ENCODE results near the gene PNLIP.

PNLIP gene

DNA sequence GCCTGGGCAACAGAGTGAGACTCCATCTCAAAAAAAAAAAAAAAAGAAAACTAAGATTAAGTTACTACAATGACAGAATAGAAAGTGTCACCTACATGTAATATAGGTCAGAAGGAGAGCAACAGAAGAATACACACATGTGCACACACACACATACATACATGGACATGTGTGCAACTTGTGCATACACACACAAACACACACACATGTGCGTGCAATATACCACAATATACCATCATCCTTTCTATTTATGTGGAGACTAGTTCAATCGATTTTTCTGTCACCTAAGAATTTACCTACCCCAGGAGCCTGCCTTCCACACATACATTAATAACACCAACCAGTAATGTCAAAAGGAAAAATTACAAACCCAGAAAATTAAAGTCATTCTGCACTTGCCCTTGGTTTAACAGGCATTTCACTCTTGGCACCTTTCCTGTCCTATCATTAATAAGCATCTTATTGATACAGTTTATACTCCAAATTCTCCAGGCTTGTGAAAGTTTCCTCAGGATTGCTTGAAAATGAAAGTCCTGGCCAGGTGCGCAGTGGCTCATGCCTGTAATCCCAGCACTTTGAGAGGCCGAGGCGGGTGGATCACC lies 47.5 kb downstream of the PNLIP start:
- TF ChIP-seq TAF1 (IDR thresholded peaks at IDR 0.05; ENCODE audit: borderline replicate concordance, insufficient read depth, low read length) (no peak), POLR2AphosphoS5 (IDR thresholded peaks at IDR 0.05; ENCODE audit: low read depth, low read length) (no peak), FOXP2 (optimal IDR thresholded peaks at IDR 0.05; ENCODE audit: borderline replicate concordance, extremely low read depth, extremely low read length, insufficient read depth) (no peak)
- TF ChIP-seq, protein P1, sequence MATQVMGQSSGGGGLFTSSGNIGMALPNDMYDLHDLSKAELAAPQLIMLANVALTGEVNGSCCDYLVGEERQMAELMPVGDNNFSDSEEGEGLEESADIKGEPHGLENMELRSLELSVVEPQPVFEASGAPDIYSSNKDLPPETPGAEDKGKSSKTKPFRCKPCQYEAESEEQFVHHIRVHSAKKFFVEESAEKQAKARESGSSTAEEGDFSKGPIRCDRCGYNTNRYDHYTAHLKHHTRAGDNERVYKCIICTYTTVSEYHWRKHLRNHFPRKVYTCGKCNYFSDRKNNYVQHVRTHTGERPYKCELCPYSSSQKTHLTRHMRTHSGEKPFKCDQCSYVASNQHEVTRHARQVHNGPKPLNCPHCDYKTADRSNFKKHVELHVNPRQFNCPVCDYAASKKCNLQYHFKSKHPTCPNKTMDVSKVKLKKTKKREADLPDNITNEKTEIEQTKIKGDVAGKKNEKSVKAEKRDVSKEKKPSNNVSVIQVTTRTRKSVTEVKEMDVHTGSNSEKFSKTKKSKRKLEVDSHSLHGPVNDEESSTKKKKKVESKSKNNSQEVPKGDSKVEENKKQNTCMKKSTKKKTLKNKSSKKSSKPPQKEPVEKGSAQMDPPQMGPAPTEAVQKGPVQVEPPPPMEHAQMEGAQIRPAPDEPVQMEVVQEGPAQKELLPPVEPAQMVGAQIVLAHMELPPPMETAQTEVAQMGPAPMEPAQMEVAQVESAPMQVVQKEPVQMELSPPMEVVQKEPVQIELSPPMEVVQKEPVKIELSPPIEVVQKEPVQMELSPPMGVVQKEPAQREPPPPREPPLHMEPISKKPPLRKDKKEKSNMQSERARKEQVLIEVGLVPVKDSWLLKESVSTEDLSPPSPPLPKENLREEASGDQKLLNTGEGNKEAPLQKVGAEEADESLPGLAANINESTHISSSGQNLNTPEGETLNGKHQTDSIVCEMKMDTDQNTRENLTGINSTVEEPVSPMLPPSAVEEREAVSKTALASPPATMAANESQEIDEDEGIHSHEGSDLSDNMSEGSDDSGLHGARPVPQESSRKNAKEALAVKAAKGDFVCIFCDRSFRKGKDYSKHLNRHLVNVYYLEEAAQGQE (IDR thresholded peaks at IDR 0.05; ENCODE audit: insufficient read depth in 1 of 2, low read depth in 2 of 2, low read length in 2 of 2): no peak

DNA sequence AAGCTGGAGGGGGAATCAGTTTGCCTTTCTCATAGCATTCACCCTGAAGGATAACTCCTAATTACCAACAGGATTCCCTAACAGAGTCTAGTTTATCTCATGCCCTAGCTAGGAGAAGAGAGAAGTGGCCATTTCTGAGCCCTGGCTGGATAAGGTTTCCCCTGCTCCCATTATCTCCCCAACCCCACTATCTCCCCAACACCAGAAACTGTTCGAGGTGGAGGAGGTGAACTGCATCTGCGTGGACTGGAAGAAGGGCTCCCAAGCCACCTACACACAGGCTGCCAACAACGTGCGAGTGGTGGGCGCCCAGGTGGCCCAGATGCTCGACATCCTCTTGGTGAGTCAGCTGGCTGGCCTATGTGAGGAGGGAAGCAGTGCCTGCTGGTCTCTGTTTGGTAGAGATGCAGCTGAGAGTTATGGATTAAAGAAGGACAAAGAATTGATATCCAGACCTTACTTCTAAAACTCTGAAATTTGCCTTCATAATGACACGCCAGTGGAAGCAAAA lies 48.8 kb downstream of the PNLIP start:
- TF ChIP-seq, protein P1 (IDR thresholded peaks at IDR 0.05; ENCODE audit: insufficient read depth in 1 of 2, low read depth in 2 of 2, low read length in 2 of 2): no peak
- no peak for TF ChIP-seq POLR2AphosphoS5 (IDR thresholded peaks at IDR 0.05; ENCODE audit: low read depth, low read length)
- TF ChIP-seq FOXP2 (optimal IDR thresholded peaks at IDR 0.05; ENCODE audit: borderline replicate concordance, extremely low read depth, extremely low read length, insufficient read depth): no peak
- TF ChIP-seq SIN3A (IDR thresholded peaks at IDR 0.05; ENCODE audit: borderline replicate concordance, insufficient read depth, low read length): no peak
- no peak for TF ChIP-seq TAF1 (IDR thresholded peaks at IDR 0.05; ENCODE audit: borderline replicate concordance, insufficient read depth, low read length)

DNA sequence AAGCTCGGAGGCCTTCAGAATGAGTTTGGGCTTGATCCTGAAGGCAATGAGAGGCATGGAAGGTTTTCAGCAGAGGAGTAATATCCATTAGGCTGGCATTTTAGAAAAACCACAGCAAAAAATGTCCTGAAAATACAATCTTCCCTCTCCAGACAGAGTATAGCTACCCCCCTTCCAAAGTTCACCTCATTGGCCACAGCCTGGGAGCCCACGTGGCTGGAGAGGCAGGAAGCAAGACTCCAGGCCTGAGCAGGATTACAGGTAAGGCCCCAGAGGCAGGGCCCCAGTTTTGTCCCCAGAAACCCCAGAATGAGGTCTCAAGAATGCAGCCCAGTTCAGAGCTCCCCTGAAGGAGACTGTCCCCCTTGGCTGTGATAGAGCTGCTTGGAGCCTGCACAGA lies 50.3 kb downstream of the PNLIP start:
- TF ChIP-seq POLR2AphosphoS5 (IDR thresholded peaks at IDR 0.05; ENCODE audit: low read depth, low read length): no peak
- TF ChIP-seq, protein P1 (IDR thresholded peaks at IDR 0.05; ENCODE audit: insufficient read depth in 1 of 2, low read depth in 2 of 2, low read length in 2 of 2): no peak
- no peak for TF ChIP-seq FOXP2 (optimal IDR thresholded peaks at IDR 0.05; ENCODE audit: borderline replicate concordance, extremely low read depth, extremely low read length, insufficient read depth)
- no peak for TF ChIP-seq SIN3A (IDR thresholded peaks at IDR 0.05; ENCODE audit: borderline replicate concordance, insufficient read depth, low read length)

DNA sequence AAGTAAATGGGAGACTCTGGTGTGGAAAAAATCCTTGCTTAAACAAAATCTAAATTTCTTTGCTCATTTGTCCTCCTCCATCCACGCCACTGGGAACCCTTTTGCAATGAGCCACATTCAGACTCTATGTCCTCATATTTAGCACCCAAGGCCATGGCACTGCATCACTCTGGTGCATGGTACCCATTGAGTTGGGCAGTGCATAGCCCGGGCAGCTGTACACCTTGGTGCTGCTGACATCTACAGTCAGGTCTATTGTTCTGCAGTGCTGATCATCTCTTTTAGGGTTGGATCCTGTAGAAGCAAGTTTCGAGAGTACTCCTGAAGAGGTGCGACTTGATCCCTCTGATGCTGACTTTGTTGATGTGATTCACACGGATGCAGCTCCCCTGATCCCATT lies 51.8 kb downstream of the PNLIP start:
- TF ChIP-seq POLR2AphosphoS5 (IDR thresholded peaks at IDR 0.05; ENCODE audit: low read depth, low read length) (no peak), TAF1 (IDR thresholded peaks at IDR 0.05; ENCODE audit: borderline replicate concordance, insufficient read depth, low read length) (no peak), SIN3A (IDR thresholded peaks at IDR 0.05; ENCODE audit: borderline replicate concordance, insufficient read depth, low read length) (no peak), FOXP2 (optimal IDR thresholded peaks at IDR 0.05; ENCODE audit: borderline replicate concordance, extremely low read depth, extremely low read length, insufficient read depth) (no peak)
- TF ChIP-seq, protein P1 (IDR thresholded peaks at IDR 0.05; ENCODE audit: insufficient read depth in 1 of 2, low read depth in 2 of 2, low read length in 2 of 2): no peak
